ENCODE measurements around the gene PGAP3.

The PGAP3 gene

DNA sequence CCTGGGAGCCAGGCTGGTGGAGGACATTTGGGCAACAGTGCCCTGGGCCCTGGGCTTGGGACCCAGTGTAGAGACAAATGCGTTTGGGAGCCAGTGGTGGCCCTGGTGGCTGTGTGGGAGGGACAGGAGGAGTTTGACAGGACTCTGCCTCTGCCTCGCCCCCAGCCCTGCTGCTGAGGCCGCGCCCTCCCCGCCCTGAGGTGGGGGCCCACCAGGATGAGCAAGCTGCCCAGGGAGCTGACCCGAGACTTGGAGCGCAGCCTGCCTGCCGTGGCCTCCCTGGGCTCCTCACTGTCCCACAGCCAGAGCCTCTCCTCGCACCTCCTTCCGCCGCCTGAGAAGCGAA lies 34.6 kb downstream of the PGAP3 start:
- peak overlapping the region; percentile 65 for H3K4me3 Mint-ChIP-seq
- peaks cover 8% of the 10 kb centered on the region for H3K36me3 Mint-ChIP-seq (ENCODE audit: low read depth)
- H3K27ac Mint-ChIP-seq = no peak overlapping the region
- TF ChIP-seq, protein P1, sequence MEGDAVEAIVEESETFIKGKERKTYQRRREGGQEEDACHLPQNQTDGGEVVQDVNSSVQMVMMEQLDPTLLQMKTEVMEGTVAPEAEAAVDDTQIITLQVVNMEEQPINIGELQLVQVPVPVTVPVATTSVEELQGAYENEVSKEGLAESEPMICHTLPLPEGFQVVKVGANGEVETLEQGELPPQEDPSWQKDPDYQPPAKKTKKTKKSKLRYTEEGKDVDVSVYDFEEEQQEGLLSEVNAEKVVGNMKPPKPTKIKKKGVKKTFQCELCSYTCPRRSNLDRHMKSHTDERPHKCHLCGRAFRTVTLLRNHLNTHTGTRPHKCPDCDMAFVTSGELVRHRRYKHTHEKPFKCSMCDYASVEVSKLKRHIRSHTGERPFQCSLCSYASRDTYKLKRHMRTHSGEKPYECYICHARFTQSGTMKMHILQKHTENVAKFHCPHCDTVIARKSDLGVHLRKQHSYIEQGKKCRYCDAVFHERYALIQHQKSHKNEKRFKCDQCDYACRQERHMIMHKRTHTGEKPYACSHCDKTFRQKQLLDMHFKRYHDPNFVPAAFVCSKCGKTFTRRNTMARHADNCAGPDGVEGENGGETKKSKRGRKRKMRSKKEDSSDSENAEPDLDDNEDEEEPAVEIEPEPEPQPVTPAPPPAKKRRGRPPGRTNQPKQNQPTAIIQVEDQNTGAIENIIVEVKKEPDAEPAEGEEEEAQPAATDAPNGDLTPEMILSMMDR (IDR thresholded peaks at IDR 0.05) = no peak
- peaks cover 7% of the 10 kb centered on the region for H3K27me3 Mint-ChIP-seq (ENCODE audit: low read depth, poor library complexity)
- H3K9me3 Mint-ChIP-seq = no peaks in the 10 kb centered on the region
- DNase-seq = no peak
- H3K4me1 Mint-ChIP-seq = peaks cover 77% of the 10 kb centered on the region

DNA sequence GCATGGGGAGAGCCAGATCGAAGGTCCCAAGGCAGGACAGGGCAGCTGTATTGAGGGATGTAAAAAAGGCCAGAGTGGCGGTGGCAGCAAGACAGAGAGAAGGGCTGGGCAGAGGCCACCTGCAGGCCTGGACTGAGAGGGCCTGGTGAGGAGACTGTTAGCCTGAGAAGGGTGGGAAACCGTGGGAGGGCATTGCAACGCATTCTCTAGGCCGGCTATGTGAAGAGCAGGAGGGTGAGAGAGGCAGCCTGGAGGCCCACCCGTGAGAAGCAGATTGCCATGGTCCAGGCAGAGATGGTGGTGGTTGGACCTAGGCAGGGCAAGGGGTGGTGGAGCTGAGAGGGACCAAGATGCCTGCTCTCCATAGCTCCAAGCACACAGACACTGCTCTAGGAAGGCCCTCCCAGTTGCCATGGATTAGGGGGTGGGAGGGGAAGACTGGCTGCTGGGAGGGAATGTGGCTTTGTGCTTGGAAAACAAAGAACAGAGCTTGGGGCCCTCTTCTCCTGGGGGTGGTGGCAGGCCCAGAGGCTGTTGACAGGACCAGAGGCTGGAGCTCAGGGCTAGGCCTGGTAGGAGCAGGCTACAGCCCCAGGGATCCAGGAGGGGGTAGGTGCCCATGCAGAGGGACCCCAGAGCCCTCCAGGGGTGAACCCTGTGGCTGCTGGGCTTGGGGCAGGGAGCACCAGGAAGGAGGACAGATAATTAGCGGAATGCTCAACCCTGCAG lies 35.1 kb downstream of the PGAP3 start:
- H3K36me3 Mint-ChIP-seq (ENCODE audit: low read depth) = peaks cover 8% of the 10 kb centered on the region
- H3K4me1 Mint-ChIP-seq = peaks cover 77% of the 10 kb centered on the region
- TF ChIP-seq, protein P1 (IDR thresholded peaks at IDR 0.05) = no peak
- no peak for DNase-seq
- H3K9me3 Mint-ChIP-seq = no peaks in the 10 kb centered on the region
- peak overlapping the region; percentile 59 for H3K4me3 Mint-ChIP-seq
- H3K27me3 Mint-ChIP-seq (ENCODE audit: low read depth, poor library complexity) = peaks cover 7% of the 10 kb centered on the region
- H3K27ac Mint-ChIP-seq = peak overlapping the region; percentile 96

DNA sequence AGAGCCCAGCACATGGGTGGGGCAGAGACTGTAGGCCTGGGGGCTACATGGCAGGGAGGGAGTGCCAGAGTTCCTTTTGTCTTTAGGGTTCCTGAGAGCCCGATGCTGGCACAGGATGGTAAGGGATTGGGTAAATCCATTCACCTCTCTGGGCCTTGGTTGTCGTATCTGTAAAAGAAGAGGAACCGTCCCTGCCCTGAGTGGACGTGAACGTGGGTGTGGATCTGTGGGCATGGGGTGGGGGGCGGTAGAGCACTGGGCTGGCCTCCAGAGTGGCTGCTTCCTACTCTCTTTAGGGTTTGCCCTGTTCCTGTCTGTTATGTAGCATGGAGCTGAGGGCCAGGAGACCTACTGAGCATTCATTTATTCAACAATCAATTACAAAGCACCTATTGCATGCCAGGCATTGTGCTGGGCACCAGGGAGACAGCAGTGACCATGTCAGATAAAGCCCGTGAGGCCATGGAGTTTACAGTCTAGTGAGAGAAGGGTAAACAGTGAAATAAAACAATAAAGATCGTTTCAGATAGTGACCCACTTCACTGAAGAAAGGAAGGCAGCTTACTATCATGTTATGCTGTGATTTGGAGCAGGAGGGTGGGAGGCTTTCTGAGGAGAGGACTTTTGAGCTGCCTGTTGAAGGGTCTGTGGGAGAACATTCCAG lies 35.8 kb downstream of the PGAP3 start:
- TF ChIP-seq, protein P1 (IDR thresholded peaks at IDR 0.05) = no peak
- peak overlapping the region; percentile 96 for H3K27ac Mint-ChIP-seq
- peaks cover 76% of the 10 kb centered on the region for H3K4me1 Mint-ChIP-seq
- peak overlapping the region; percentile 59 for H3K4me3 Mint-ChIP-seq
- H3K9me3 Mint-ChIP-seq = no peaks in the 10 kb centered on the region
- H3K36me3 Mint-ChIP-seq (ENCODE audit: low read depth) = peaks cover 8% of the 10 kb centered on the region
- DNase-seq = no peak
- H3K27me3 Mint-ChIP-seq (ENCODE audit: low read depth, poor library complexity) = peaks cover 7% of the 10 kb centered on the region

DNA sequence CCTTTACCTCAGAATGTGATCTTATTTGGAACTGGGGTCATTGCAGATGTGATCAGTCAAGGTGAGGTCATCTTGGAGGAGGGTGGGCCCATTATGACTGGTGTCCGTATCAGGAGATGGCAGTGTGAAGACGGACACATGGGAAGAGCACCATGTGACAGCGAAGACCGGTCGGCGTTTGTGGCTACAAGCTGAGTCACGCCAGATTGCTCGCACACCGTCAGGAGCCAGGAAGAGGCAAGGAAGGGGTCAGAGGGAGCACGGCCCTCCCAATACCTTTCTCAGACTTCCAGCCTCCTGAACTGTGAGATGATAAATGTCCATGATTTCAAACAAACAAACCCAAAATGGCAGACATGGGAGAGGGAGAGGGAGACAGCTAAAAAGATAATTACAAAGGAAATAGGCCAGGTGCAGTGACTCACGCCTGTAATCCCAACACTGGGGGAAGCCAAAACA lies 37.7 kb downstream of the PGAP3 start:
- DNase-seq = no peak
- peaks cover 69% of the 10 kb centered on the region for H3K4me1 Mint-ChIP-seq
- peaks cover 4% of the 10 kb centered on the region for H3K36me3 Mint-ChIP-seq (ENCODE audit: low read depth)
- H3K9me3 Mint-ChIP-seq = no peaks in the 10 kb centered on the region
- H3K4me3 Mint-ChIP-seq = peak overlapping the region; percentile 21
- peak overlapping the region; percentile 95 for H3K27ac Mint-ChIP-seq
- TF ChIP-seq, protein P1 (IDR thresholded peaks at IDR 0.05) = no peak
- peaks cover 7% of the 10 kb centered on the region for H3K27me3 Mint-ChIP-seq (ENCODE audit: low read depth, poor library complexity)

DNA sequence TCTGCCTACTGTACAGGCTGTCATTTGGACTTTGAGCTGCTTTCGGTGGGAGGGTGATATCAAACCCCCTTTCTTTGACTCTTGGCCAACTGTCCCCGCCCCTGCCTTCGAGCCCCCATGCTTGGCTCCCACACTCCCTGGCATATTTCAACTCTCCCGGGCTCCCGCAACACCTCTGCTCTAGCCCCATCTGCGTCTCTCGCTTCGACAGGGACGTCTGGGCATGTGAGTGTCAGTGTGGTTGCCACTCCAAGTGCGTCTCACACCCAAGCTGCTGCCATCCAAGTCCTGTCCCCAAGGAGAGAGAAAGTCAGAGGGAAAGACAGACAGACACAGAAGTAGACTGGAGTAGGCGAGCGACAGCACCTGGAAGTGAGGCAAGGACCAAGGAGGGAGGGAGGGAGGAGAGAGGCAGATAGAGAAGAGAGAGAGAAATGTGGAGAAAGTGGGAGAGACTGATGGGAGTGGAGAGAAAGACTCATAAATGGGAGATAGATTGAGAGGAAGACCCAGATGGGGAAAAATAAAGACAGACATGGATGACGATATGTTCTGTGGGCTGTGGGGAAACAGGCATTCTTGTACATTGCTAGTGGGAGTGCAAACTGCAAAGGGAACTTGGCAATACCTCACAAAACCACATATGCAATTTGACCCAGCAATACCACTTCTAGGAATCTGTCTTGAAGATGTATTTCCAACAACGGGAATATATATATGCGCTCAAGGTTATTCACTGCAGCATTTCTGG lies 39.1 kb downstream of the PGAP3 start:
- no peak overlapping the region for H3K4me3 Mint-ChIP-seq
- peaks cover 7% of the 10 kb centered on the region for H3K27me3 Mint-ChIP-seq (ENCODE audit: low read depth, poor library complexity)
- H3K27ac Mint-ChIP-seq = no peak overlapping the region
- peaks cover 71% of the 10 kb centered on the region for H3K4me1 Mint-ChIP-seq
- no peak for DNase-seq
- TF ChIP-seq, protein P1 (IDR thresholded peaks at IDR 0.05) = no peak
- no peaks in the 10 kb centered on the region for H3K9me3 Mint-ChIP-seq
- H3K36me3 Mint-ChIP-seq (ENCODE audit: low read depth) = peaks cover 4% of the 10 kb centered on the region

All from nephron progenitor cell (in vitro differentiated cells).